ENCODE data around the gene SPG11.

SPG11 gene

GRCh38 chr15:44536302-44536961 lies 127.0 kb downstream of the SPG11 start:
- Histone ChIP-seq H3K27ac (replicated peaks; ENCODE audit: low read length) (peak overlapping the region; percentile 99), H2AK5ac (ENCODE audit: low read depth, low read length) (no peak overlapping the region), H4K8ac (ENCODE audit: low read depth, low read length) (peak overlapping the region; percentile 43), H3K4me1 (ENCODE audit: control insufficient read depth in 2 of 2, insufficient read depth in 1 of 2, low read depth in 1 of 2, low read length in 2 of 2) (peaks cover 4 to 5% of the 10 kb centered on the region in 2 donors), H2AFZ (ENCODE audit: low read length) (peak overlapping the region; percentile 97), H3K14ac (ENCODE audit: low read length) (no peak overlapping the region), H2BK12ac (ENCODE audit: low read length) (peak overlapping the region; percentile 41), H3K23ac (ENCODE audit: low read depth, low read length, poor library complexity) (peak overlapping the region; percentile 99), H3K27me3 (ENCODE audit: control insufficient read depth in 3 of 3, insufficient read depth in 3 of 3, low read depth in 1 of 3, low read length in 3 of 3) (no peaks in the 10 kb centered on the region), H3K9me3 (replicated peaks in 1 of 2; ENCODE audit: control insufficient read depth in 2 of 2, insufficient read depth in 1 of 2, low read depth in 1 of 2, low read length in 2 of 2) (no peaks in the 10 kb centered on the region), H3K79me1 (ENCODE audit: low read depth, low read length) (peaks cover 2% of the 10 kb centered on the region), H3K4me2 (ENCODE audit: insufficient read depth, low read length, poor library complexity, severe bottlenecking) (peak overlapping the region; percentile 77), H4K91ac (ENCODE audit: low read depth, low read length, poor library complexity) (no peak overlapping the region), H2BK5ac (ENCODE audit: low read length) (peak overlapping the region; percentile 97), H3K4ac (ENCODE audit: low read length) (no peak overlapping the region), H3K18ac (ENCODE audit: low read length) (peak overlapping the region; percentile 98), H2BK120ac (ENCODE audit: low read depth, low read length) (no peak overlapping the region), H2BK15ac (ENCODE audit: low read length) (peak overlapping the region; percentile 81), H3K4me3 (ENCODE audit: low read length in 2 of 2) (peak overlapping the region; percentile 86 to 97), H3K36me3 (replicated peaks in 1 of 2; ENCODE audit: control insufficient read depth in 2 of 2, insufficient read depth in 2 of 2, low read length in 2 of 2) (peaks cover 6 to 33% of the 10 kb centered on the region in 2 donors), H3K9ac (ENCODE audit: low read depth, low read length, poor library complexity) (peak overlapping the region; percentile 93)
- no CpG with 5 or more reads among the region's 47 CpGs for WGBS, 2 donors (ENCODE audit: extremely low coverage in 2 of 2, insufficient read length in 2 of 2, insufficient replicate concordance in 1 of 2)
- DNase-seq (ENCODE audit: low spot score): peak; percentile 83

GRCh38 chr15:44535523-44536301 lies 127.8 kb downstream of the SPG11 start:
- DNase-seq (ENCODE audit: low spot score): no peak
- H3K36me3 ChIP-seq (replicated peaks in 1 of 2; ENCODE audit: control insufficient read depth in 2 of 2, insufficient read depth in 2 of 2, low read length in 2 of 2): peaks cover 2 to 26% of the 10 kb centered on the region in 2 donors
- H3K23ac ChIP-seq (ENCODE audit: low read depth, low read length, poor library complexity): peak overlapping the region; percentile 99
- no peak overlapping the region for H2BK15ac ChIP-seq (ENCODE audit: low read length)
- no CpG with 5 or more reads among the region's 36 CpGs for WGBS, 2 donors (ENCODE audit: extremely low coverage in 2 of 2, insufficient read length in 2 of 2, insufficient replicate concordance in 1 of 2)
- peak overlapping the region; percentile 77 for H3K4me2 ChIP-seq (ENCODE audit: insufficient read depth, low read length, poor library complexity, severe bottlenecking)
- H3K79me1 ChIP-seq (ENCODE audit: low read depth, low read length): peaks cover 2% of the 10 kb centered on the region
- no peak overlapping the region for H2AK5ac ChIP-seq (ENCODE audit: low read depth, low read length)
- peak overlapping the region; percentile 99 for H3K27ac ChIP-seq (replicated peaks; ENCODE audit: low read length)
- H4K91ac ChIP-seq (ENCODE audit: low read depth, low read length, poor library complexity): no peak overlapping the region
- H3K4me3 ChIP-seq (ENCODE audit: low read length in 2 of 2): peak overlapping the region; percentile 86 to 97
- H3K9ac ChIP-seq (ENCODE audit: low read depth, low read length, poor library complexity): no peak overlapping the region
- no peak overlapping the region for H4K8ac ChIP-seq (ENCODE audit: low read depth, low read length)
- H2BK120ac ChIP-seq (ENCODE audit: low read depth, low read length): no peak overlapping the region
- no peak overlapping the region for H3K14ac ChIP-seq (ENCODE audit: low read length)
- no peaks in the 10 kb centered on the region for H3K27me3 ChIP-seq (ENCODE audit: control insufficient read depth in 3 of 3, insufficient read depth in 3 of 3, low read depth in 1 of 3, low read length in 3 of 3)
- peak overlapping the region; percentile 98 for H3K18ac ChIP-seq (ENCODE audit: low read length)
- peak overlapping the region; percentile 97 for H2BK5ac ChIP-seq (ENCODE audit: low read length)
- no peak overlapping the region for H3K4ac ChIP-seq (ENCODE audit: low read length)
- peaks cover 4 to 5% of the 10 kb centered on the region in 2 donors for H3K4me1 ChIP-seq (ENCODE audit: control insufficient read depth in 2 of 2, insufficient read depth in 1 of 2, low read depth in 1 of 2, low read length in 2 of 2)
- peak overlapping the region; percentile 97 for H2AFZ ChIP-seq (ENCODE audit: low read length)
- H3K9me3 ChIP-seq (replicated peaks in 1 of 2; ENCODE audit: control insufficient read depth in 2 of 2, insufficient read depth in 1 of 2, low read depth in 1 of 2, low read length in 2 of 2): no peaks in the 10 kb centered on the region
- H2BK12ac ChIP-seq (ENCODE audit: low read length): no peak overlapping the region

- H3K4me1 ChIP-seq (ENCODE audit: control insufficient read depth in 2 of 2, insufficient read depth in 1 of 2, low read depth in 1 of 2, low read length in 2 of 2): peaks cover 4 to 5% of the 10 kb centered on the region in 2 donors
- no peak overlapping the region for H4K91ac ChIP-seq (ENCODE audit: low read depth, low read length, poor library complexity)
Observed at GRCh38 chr15:44535092-44535491, 128.4 kb downstream of the SPG11 start.

GRCh38 chr15:44532689-44533088 lies 130.8 kb downstream of the SPG11 start:
- WGBS, 2 donors (ENCODE audit: extremely low coverage in 2 of 2, insufficient read length in 2 of 2, insufficient replicate concordance in 1 of 2): no CpG with 5 or more reads among the region's 3 CpGs
- H4K91ac ChIP-seq (ENCODE audit: low read depth, low read length, poor library complexity): no peak overlapping the region
- no peak overlapping the region for H2BK12ac ChIP-seq (ENCODE audit: low read length)
- H3K36me3 ChIP-seq (replicated peaks in 1 of 2; ENCODE audit: control insufficient read depth in 2 of 2, insufficient read depth in 2 of 2, low read length in 2 of 2): peaks cover 0 to 14% of the 10 kb centered on the region in 2 donors
- no peak overlapping the region for H3K23ac ChIP-seq (ENCODE audit: low read depth, low read length, poor library complexity)
- no peaks in the 10 kb centered on the region for H3K9me3 ChIP-seq (replicated peaks in 1 of 2; ENCODE audit: control insufficient read depth in 2 of 2, insufficient read depth in 1 of 2, low read depth in 1 of 2, low read length in 2 of 2)
- H2BK5ac ChIP-seq (ENCODE audit: low read length): no peak overlapping the region
- no peak overlapping the region for H3K18ac ChIP-seq (ENCODE audit: low read length)
- peaks cover 2% of the 10 kb centered on the region for H3K79me1 ChIP-seq (ENCODE audit: low read depth, low read length)
- no peak overlapping the region for H3K14ac ChIP-seq (ENCODE audit: low read length)
- no peak overlapping the region for H2BK120ac ChIP-seq (ENCODE audit: low read depth, low read length)
- no peak overlapping the region for H3K4me3 ChIP-seq (ENCODE audit: low read length in 2 of 2)
- H4K8ac ChIP-seq (ENCODE audit: low read depth, low read length): no peak overlapping the region
- no peak for DNase-seq (ENCODE audit: low spot score)
- H2AK5ac ChIP-seq (ENCODE audit: low read depth, low read length): no peak overlapping the region
- H3K27ac ChIP-seq (replicated peaks; ENCODE audit: low read length): no peak overlapping the region
- no peaks in the 10 kb centered on the region for H3K27me3 ChIP-seq (ENCODE audit: control insufficient read depth in 3 of 3, insufficient read depth in 3 of 3, low read depth in 1 of 3, low read length in 3 of 3)
- H2BK15ac ChIP-seq (ENCODE audit: low read length): no peak overlapping the region
- no peak overlapping the region for H2AFZ ChIP-seq (ENCODE audit: low read length)
- no peak overlapping the region for H3K9ac ChIP-seq (ENCODE audit: low read depth, low read length, poor library complexity)
- H3K4me2 ChIP-seq (ENCODE audit: insufficient read depth, low read length, poor library complexity, severe bottlenecking): no peak overlapping the region
- no peak overlapping the region for H3K4ac ChIP-seq (ENCODE audit: low read length)
- no peaks in the 10 kb centered on the region for H3K4me1 ChIP-seq (ENCODE audit: control insufficient read depth in 2 of 2, insufficient read depth in 1 of 2, low read depth in 1 of 2, low read length in 2 of 2)

More at GRCh38 chr15:44535092-44535491, 128.4 kb downstream of the SPG11 start:
- Histone ChIP-seq H3K4me3 (ENCODE audit: low read length in 2 of 2) (no peak overlapping the region), H3K79me1 (ENCODE audit: low read depth, low read length) (peaks cover 2% of the 10 kb centered on the region), H2AK5ac (ENCODE audit: low read depth, low read length) (no peak overlapping the region), H3K27me3 (ENCODE audit: control insufficient read depth in 3 of 3, insufficient read depth in 3 of 3, low read depth in 1 of 3, low read length in 3 of 3) (no peaks in the 10 kb centered on the region), H2BK12ac (ENCODE audit: low read length) (no peak overlapping the region), H2BK120ac (ENCODE audit: low read depth, low read length) (no peak overlapping the region), H3K4ac (ENCODE audit: low read length) (no peak overlapping the region), H3K14ac (ENCODE audit: low read length) (no peak overlapping the region), H2AFZ (ENCODE audit: low read length) (no peak overlapping the region), H3K23ac (ENCODE audit: low read depth, low read length, poor library complexity) (no peak overlapping the region), H2BK5ac (ENCODE audit: low read length) (no peak overlapping the region), H3K36me3 (replicated peaks in 1 of 2; ENCODE audit: control insufficient read depth in 2 of 2, insufficient read depth in 2 of 2, low read length in 2 of 2) (peaks cover 2 to 20% of the 10 kb centered on the region in 2 donors), H3K9me3 (replicated peaks in 1 of 2; ENCODE audit: control insufficient read depth in 2 of 2, insufficient read depth in 1 of 2, low read depth in 1 of 2, low read length in 2 of 2) (no peaks in the 10 kb centered on the region), H2BK15ac (ENCODE audit: low read length) (no peak overlapping the region), H4K8ac (ENCODE audit: low read depth, low read length) (no peak overlapping the region), H3K4me2 (ENCODE audit: insufficient read depth, low read length, poor library complexity, severe bottlenecking) (no peak overlapping the region), H3K9ac (ENCODE audit: low read depth, low read length, poor library complexity) (no peak overlapping the region), H3K27ac (replicated peaks; ENCODE audit: low read length) (no peak overlapping the region), H3K18ac (ENCODE audit: low read length) (no peak overlapping the region)
- no CpG with 5 or more reads among the region's 8 CpGs for WGBS, 2 donors (ENCODE audit: extremely low coverage in 2 of 2, insufficient read length in 2 of 2, insufficient replicate concordance in 1 of 2)
- DNase-seq (ENCODE audit: low spot score): no peak
